22Rv1 (cell line): Measurements from ENCODE around the gene SCUBE1.

Experiments used
- ZFX ChIP-seq: fragments of 450-650 bp; IDR thresholded peaks from 2 replicates; pipeline ENCODE4 v1.6.1; 2017; ENCODE audit warnings: antibody characterized with exemption, borderline replicate concordance
- TF ChIP-seq, protein P1 (sequence below): fragments of 450-650 bp; IDR thresholded peaks from 2 replicates; pipeline ENCODE4 v1.5.1; 2017; ENCODE audit warnings: mild to moderate bottlenecking

DNA sequence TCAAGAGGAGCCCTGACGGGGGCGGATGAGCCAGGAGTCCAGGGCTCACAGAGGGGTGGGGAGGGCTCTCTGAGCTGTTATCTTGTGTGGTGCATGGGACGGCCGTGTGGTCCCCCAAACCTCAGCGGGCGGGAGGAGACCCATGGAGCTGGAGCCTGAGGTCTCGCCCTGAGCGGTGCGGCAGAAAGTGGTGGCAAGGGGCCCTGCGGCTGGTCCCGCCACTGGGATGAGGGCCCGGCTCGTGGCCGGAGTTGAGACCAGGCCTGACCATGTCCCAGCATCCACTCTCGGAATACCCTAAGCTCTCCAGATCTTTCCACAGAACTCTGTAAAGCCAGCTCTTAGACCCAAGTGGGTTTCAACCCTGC, 133.7 kb downstream of the SCUBE1 start:
- TF ChIP-seq, protein P1, sequence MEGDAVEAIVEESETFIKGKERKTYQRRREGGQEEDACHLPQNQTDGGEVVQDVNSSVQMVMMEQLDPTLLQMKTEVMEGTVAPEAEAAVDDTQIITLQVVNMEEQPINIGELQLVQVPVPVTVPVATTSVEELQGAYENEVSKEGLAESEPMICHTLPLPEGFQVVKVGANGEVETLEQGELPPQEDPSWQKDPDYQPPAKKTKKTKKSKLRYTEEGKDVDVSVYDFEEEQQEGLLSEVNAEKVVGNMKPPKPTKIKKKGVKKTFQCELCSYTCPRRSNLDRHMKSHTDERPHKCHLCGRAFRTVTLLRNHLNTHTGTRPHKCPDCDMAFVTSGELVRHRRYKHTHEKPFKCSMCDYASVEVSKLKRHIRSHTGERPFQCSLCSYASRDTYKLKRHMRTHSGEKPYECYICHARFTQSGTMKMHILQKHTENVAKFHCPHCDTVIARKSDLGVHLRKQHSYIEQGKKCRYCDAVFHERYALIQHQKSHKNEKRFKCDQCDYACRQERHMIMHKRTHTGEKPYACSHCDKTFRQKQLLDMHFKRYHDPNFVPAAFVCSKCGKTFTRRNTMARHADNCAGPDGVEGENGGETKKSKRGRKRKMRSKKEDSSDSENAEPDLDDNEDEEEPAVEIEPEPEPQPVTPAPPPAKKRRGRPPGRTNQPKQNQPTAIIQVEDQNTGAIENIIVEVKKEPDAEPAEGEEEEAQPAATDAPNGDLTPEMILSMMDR = no peak
- TF ChIP-seq ZFX = no peak
